Liver (tissue), 9 donors: ENCODE measurements around the gene USP16. TPM values are rescaled to one million over a fixed set of nuclear protein-coding genes. Genes with fewer than 3 reads are reported as not detected.

Experiments used
- DNase-seq: peaks from one replicate; pipeline ENCODE4 v3.0.0-alpha.2; 2017; ENCODE audit warnings: low spot score
- H3K27ac ChIP-seq, 2 donors: one replicate each; pipeline ENCODE4 v1.7.0; 2013; ENCODE audit warnings: inconsistent platforms in 2 of 2, low read length in 2 of 2, control low read depth in 1 of 2, low read depth in 1 of 2, mild to moderate bottlenecking in 1 of 2
- H3K27me3 ChIP-seq, 4 donors: one replicate each; pipeline versions ENCODE4 v1.6.1 to v1.7.0; 2013; ENCODE audit warnings: low read length in 3 of 4, inconsistent platforms in 1 of 4, mild to moderate bottlenecking in 1 of 4, moderate library complexity in 1 of 4; ENCODE audit not compliant: control insufficient read depth in 4 of 4, insufficient read depth in 4 of 4
- H3K36me3 ChIP-seq, 4 donors: one replicate each; pipeline versions ENCODE4 v1.6.1 to v1.7.0; 2013; ENCODE audit warnings: low read length in 3 of 4, mild to moderate bottlenecking in 3 of 4, low read depth in 1 of 4, moderate library complexity in 1 of 4; ENCODE audit not compliant: control insufficient read depth in 4 of 4, insufficient read depth in 3 of 4
- H3K4me1 ChIP-seq, 4 donors: one replicate each; pipeline versions ENCODE4 v1.6.1 to v1.7.0; 2013; ENCODE audit warnings: low read length in 3 of 4, mild to moderate bottlenecking in 3 of 4, moderate library complexity in 1 of 4; ENCODE audit not compliant: control insufficient read depth in 4 of 4, insufficient read depth in 4 of 4
- H3K4me3 ChIP-seq, 3 donors: one replicate each; pipeline versions ENCODE4 v1.6.1 to v1.7.0; 2013; ENCODE audit warnings: low read length in 3 of 3, control low read depth in 1 of 3, low read depth in 1 of 3, mild to moderate bottlenecking in 1 of 3
- H3K9ac ChIP-seq, 2 donors: one replicate each; pipeline ENCODE4 v1.7.0; 2013; ENCODE audit warnings: low read length in 2 of 2, mild to moderate bottlenecking in 2 of 2, moderate library complexity in 2 of 2, control low read depth in 1 of 2, low read depth in 1 of 2
- H3K9me3 ChIP-seq, 4 donors: one replicate each; pipeline versions ENCODE4 v1.6.1 to v1.7.0; 2013; ENCODE audit warnings: low read length in 3 of 4; ENCODE audit not compliant: control insufficient read depth in 4 of 4
- EGR1 ChIP-seq, 2 donors: IDR thresholded peaks; 2 replicates each; pipeline ENCODE4 v1.6.1; 2016 to 2018; ENCODE audit warnings: antibody characterized with exemption in 2 of 2, low read depth in 2 of 2
- FOXA1 ChIP-seq: IDR thresholded peaks from 2 replicates; pipeline ENCODE4 v1.6.1; 2016; ENCODE audit warnings: antibody characterized with exemption
- GABPA ChIP-seq, 2 donors: IDR thresholded peaks in 1 of 2; conservative IDR thresholded peaks in 1 of 2; 2 replicates each; pipeline ENCODE4 v1.6.1; 2016; ENCODE audit warnings: antibody characterized with exemption in 2 of 2, mild to moderate bottlenecking in 1 of 2, moderate library complexity in 1 of 2
- HNF4A ChIP-seq, 2 donors: conservative IDR thresholded peaks; 2 replicates each; pipeline ENCODE4 v1.6.1; 2016; ENCODE audit warnings: antibody characterized with exemption in 2 of 2, mild to moderate bottlenecking in 2 of 2
- HNF4G ChIP-seq: IDR thresholded peaks from 2 replicates; pipeline ENCODE4 v1.6.1; 2016; ENCODE audit warnings: antibody characterized with exemption
- JUND ChIP-seq, 2 donors: IDR thresholded peaks; 2 replicates each; pipeline ENCODE4 v1.6.1; 2016; ENCODE audit warnings: antibody characterized with exemption in 2 of 2
- NR2F2 ChIP-seq: IDR thresholded peaks from 2 replicates; pipeline ENCODE4 v1.6.1; 2016; ENCODE audit warnings: antibody characterized with exemption
- RAD21 ChIP-seq, 2 donors: IDR thresholded peaks; 2 replicates each; pipeline ENCODE4 v1.6.1; 2016; ENCODE audit warnings: antibody characterized with exemption in 2 of 2, mild to moderate bottlenecking in 2 of 2
- RXRA ChIP-seq, 2 donors: IDR thresholded peaks; 2 replicates each; pipeline ENCODE4 v1.6.1; 2017 to 2018; ENCODE audit warnings: antibody characterized with exemption in 2 of 2, mild to moderate bottlenecking in 1 of 2
- SP1 ChIP-seq: IDR thresholded peaks from 2 replicates; pipeline ENCODE4 v1.6.1; 2018; ENCODE audit warnings: antibody characterized with exemption, mild to moderate bottlenecking
- TAF1 ChIP-seq: conservative IDR thresholded peaks from 2 replicates; pipeline ENCODE4 v1.6.1; 2016; ENCODE audit warnings: antibody characterized with exemption, mild to moderate bottlenecking
- WGBS: extraction: QIAGEN DNeasy Blood & Tissue Kit; methylation state at CpG from one replicate; pipeline ENCODE4 v1.1.7; 2013; 5-methylcytosine and 5-hydroxymethylcytosine counted together
- polyA plus RNA-seq, 2 donors: library from polyadenylated mRNA; stranded (reverse) in 1 of 2; unstranded in 1 of 2; fragments of 200-250 nt in 1 of 2; fragments of >200 nt in 1 of 2; fragmentation: Nextera tagmentation in 1 of 2; extraction: Ambion mirVana in 1 of 2; gene quantifications; one replicate each; pipeline versions ENCODE4 v1.2.1 to v1.2.3, GENCODE V29; 2013 to 2015
- total RNA-seq, 2 donors: library from RNA; depleted of rRNA; stranded (reverse); fragments of >200 nt; gene quantifications; one replicate each; pipeline ENCODE4 v1.2.3, GENCODE V29; 2014
- TF ChIP-seq, protein P1 (sequence below): IDR thresholded peaks from 2 replicates; pipeline ENCODE4 v1.6.1; 2016; ENCODE audit warnings: antibody characterized with exemption
- TF ChIP-seq, protein P2 (sequence below): IDR thresholded peaks from 2 replicates; pipeline ENCODE4 v1.6.1; 2016; ENCODE audit warnings: antibody characterized with exemption
- TF ChIP-seq, protein P3 (sequence below): IDR thresholded peaks from 2 replicates; pipeline ENCODE4 v1.6.1; 2016; ENCODE audit warnings: antibody characterized with exemption
- donor health status: healthy.
- donor health status: healthy.
- donor health status: healthy.
- donor health status: healthy.
- donor health status: healthy.

Gene USP16
- total and polyA plus RNA-seq, 4 donors: 13.3 to 45.3 (median 18.1) TPM

DNA sequence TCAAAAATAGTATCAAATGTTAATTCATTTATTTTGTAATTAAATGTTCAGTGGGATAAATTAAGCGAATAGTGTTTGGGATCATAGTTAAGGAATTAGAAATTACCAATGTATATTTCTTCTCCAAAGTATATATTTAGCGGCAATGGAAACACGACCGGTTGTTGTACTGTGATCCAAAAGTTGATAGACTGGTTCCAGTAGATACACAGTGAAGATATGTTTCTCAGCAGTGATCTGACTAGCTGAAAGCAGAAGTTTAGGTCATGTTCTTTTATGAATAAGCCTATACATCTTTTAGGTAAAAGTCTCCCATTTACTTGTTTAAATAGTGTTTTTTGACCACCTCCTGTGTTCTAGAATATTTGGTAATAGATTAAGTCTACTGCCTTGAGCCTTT lies 8.8 kb downstream of the USP16 start (continued):
- TF ChIP-seq GABPA (IDR thresholded peaks at IDR 0.05 in 1 of 2, conservative IDR thresholded peaks at IDR 0.05 in 1 of 2): no peak
- no peak for TF ChIP-seq SP1
- TF ChIP-seq, protein P1, sequence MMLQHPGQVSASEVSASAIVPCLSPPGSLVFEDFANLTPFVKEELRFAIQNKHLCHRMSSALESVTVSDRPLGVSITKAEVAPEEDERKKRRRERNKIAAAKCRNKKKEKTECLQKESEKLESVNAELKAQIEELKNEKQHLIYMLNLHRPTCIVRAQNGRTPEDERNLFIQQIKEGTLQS: no peak
- no peak for TF ChIP-seq TAF1
- TF ChIP-seq RAD21 (IDR thresholded peaks at IDR 0.05): no peak
- TF ChIP-seq, protein P2, sequence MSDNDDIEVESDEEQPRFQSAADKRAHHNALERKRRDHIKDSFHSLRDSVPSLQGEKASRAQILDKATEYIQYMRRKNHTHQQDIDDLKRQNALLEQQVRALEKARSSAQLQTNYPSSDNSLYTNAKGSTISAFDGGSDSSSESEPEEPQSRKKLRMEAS: no peak

DNA sequence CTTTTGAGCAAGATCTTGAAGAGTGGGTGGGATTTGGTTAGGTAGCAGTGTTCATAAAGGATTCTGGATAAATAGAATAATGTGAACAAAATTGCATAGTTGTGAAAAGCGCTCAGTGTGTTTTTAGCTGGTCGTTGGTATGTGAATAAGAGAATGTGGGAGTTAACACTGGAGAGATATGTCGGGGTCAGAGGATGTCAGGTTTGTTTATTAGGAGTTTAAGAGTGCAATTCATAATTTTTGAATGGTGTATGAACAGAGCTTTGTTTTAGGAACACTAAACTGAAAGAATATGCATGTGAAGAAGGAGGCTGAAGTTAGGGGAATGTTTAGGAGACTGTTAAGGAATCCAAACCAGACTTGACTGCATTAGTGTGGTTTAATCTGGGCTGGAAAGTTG lies 9.4 kb downstream of the USP16 start:
- no peak overlapping the region for H3K27ac ChIP-seq

DNA sequence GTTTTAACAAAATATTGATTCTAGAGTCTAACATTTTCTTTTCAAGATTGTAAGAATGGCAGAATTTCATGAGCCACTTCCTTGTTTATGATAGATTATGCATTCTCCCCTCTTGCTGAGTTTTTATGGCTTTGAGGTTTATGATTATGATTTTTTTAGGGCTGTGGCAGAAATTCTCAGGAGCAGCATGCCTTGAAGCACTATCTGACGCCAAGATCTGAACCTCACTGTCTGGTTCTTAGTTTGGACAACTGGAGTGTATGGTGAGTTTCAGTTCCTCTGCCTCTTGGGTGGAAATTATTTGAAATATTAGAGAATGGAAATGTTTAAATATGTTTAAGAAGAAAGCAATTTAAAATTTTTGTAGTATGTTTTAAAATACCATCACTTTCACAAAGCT lies 10.2 kb downstream of the USP16 start:
- TF ChIP-seq SP1 (no peak), HNF4G (no peak), FOXA1 (no peak), HNF4A (conservative IDR thresholded peaks at IDR 0.05) (no peak)
- TF ChIP-seq, protein P1: no peak
- TF ChIP-seq, protein P2: no peak
- Histone ChIP-seq H3K4me1 (no peaks in the 10 kb centered on the region), H3K9ac (no peak overlapping the region), H3K36me3 (peaks cover 12 to 60% (median 55%) of the 10 kb centered on the region in 4 donors), H3K4me3 (no peak overlapping the region), H3K27me3 (no peaks in the 10 kb centered on the region), H3K27ac (no peak overlapping the region), H3K9me3 (no peaks in the 10 kb centered on the region)
- WGBS: 85% methylated on average over 1 of the region's 1 CpG
- no peak for DNase-seq

More for the DNA sequence above, 9.4 kb downstream of the USP16 start:
- TF ChIP-seq, protein P2: no peak
- H3K4me1 ChIP-seq: no peaks in the 10 kb centered on the region
- no peak overlapping the region for H3K9ac ChIP-seq
- no peaks in the 10 kb centered on the region for H3K27me3 ChIP-seq
- DNase-seq: no peak
- no peak overlapping the region for H3K4me3 ChIP-seq
- peaks cover 10 to 53% (median 51%) of the 10 kb centered on the region in 4 donors for H3K36me3 ChIP-seq
- H3K9me3 ChIP-seq: no peaks in the 10 kb centered on the region
- WGBS: 92% methylated on average over 3 of the region's 3 CpGs

DNA sequence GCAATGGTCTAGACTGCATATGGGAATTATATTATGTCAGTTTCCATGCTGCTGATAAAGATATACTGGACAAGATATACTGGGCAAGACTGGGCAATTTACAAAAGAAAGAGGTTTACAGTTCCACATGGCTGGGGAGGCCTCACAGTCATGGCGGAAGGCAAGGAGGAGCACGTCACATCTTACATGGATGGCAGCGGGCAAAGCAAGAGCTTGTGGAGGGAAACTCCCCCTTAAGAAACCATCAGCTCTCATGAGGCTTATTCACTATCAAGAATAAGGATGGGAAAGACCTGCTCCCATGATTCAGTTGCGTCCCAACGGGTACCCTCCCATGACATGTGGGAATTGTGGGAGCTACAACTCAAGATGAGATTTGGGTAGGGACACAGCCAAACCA lies 27.8 kb downstream of the USP16 start:
- no peak overlapping the region for H3K4me3 ChIP-seq
- no peak overlapping the region for H3K27ac ChIP-seq
- no peaks in the 10 kb centered on the region for H3K27me3 ChIP-seq
- no peaks in the 10 kb centered on the region for H3K4me1 ChIP-seq
- no peaks in the 10 kb centered on the region for H3K9me3 ChIP-seq
- WGBS: 97% methylated on average over 5 of the region's 5 CpGs
- no peak overlapping the region for H3K9ac ChIP-seq
- peaks cover 8 to 77% (median 62%) of the 10 kb centered on the region in 4 donors for H3K36me3 ChIP-seq
- DNase-seq: no peak
- TF ChIP-seq RXRA (IDR thresholded peaks at IDR 0.05) (no peak), JUND (IDR thresholded peaks at IDR 0.05) (no peak), EGR1 (IDR thresholded peaks at IDR 0.05; ENCODE audit: low read depth in 2 of 2) (no peak), NR2F2 (no peak), TAF1 (no peak), GABPA (IDR thresholded peaks at IDR 0.05 in 1 of 2, conservative IDR thresholded peaks at IDR 0.05 in 1 of 2) (no peak)
- TF ChIP-seq, protein P1: no peak
- TF ChIP-seq, protein P3, sequence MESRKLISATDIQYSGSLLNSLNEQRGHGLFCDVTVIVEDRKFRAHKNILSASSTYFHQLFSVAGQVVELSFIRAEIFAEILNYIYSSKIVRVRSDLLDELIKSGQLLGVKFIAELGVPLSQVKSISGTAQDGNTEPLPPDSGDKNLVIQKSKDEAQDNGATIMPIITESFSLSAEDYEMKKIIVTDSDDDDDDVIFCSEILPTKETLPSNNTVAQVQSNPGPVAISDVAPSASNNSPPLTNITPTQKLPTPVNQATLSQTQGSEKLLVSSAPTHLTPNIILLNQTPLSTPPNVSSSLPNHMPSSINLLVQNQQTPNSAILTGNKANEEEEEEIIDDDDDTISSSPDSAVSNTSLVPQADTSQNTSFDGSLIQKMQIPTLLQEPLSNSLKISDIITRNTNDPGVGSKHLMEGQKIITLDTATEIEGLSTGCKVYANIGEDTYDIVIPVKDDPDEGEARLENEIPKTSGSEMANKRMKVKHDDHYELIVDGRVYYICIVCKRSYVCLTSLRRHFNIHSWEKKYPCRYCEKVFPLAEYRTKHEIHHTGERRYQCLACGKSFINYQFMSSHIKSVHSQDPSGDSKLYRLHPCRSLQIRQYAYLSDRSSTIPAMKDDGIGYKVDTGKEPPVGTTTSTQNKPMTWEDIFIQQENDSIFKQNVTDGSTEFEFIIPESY: no peak
